ENCODE results near the gene FICD.
A peak's percentile ranks its signal among the peaks of the same experiment; 100 is the strongest.
"Not testable (repeated sequence)": the region's sequence is repeated elsewhere in the genome, so short reads cannot be mapped to it uniquely, and the experiment has no call there.

FICD gene

DNA sequence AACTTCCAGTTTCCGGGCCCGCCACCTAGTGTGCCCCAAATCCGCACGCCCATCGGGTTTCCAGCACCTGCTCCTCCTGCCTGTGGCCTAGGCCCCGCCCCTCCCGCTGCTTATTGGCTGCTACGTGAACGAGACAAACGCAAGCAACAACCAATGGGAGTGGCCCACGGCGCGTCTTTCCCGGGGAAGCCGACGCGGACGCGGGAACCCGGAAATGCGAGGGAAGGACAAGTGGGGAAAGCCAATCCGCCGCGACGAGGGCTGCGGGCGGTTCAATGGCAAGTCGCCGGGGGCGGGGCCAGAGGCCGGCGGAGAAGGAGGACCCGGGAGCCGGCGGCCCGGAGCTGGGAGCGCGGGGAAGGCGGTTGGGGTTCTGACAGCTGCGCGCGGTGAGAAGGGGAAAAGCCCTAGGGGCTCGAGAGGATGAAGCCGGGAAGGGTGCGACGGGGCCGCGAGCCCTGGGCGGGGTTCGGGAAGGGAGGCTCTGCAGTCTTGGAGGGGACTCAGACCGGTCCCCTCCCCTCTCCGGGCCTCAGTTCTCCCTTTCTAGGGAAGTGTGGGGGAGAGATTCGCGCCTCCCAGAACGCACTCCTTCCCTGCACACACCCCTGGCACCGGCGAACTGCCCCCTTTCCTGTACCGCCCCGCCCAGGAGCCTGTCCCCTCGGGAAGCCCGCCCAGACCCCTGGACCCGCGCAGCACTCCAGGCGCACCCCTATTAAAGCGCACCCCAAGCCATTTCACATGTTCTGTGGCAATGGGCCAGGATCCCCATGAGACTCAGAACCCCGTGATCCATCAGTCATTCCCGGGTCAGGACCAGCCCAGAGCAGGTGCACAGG is at the start of gene FICD:
FICD (plus strand) TSS at position 305 of the 842 bp plus-strand sequence. CDS start 1,696 bp downstream, outside the sequence.
- peak; percentile 99 for DNase-seq

DNA sequence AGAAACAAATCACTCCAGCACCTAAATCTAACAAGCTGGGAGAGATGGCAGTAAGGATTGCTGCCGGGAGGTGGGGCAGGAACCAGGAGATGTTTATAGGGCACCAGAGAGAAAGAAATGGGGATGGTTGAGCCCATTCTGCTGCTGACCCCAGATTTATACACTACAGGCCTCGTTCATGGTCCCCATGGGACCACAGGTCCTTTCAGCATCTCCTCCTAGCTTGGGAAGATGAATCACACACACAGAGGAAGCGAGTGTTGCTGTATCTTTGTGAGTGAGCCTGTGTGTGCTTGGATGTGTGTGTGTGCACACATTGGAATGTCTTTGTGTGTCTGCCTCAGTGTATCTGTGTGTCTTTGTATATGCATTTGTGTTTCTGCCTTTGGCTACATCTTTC is 49.7 kb upstream of the FICD start:
- DNase-seq: no peak

DNA sequence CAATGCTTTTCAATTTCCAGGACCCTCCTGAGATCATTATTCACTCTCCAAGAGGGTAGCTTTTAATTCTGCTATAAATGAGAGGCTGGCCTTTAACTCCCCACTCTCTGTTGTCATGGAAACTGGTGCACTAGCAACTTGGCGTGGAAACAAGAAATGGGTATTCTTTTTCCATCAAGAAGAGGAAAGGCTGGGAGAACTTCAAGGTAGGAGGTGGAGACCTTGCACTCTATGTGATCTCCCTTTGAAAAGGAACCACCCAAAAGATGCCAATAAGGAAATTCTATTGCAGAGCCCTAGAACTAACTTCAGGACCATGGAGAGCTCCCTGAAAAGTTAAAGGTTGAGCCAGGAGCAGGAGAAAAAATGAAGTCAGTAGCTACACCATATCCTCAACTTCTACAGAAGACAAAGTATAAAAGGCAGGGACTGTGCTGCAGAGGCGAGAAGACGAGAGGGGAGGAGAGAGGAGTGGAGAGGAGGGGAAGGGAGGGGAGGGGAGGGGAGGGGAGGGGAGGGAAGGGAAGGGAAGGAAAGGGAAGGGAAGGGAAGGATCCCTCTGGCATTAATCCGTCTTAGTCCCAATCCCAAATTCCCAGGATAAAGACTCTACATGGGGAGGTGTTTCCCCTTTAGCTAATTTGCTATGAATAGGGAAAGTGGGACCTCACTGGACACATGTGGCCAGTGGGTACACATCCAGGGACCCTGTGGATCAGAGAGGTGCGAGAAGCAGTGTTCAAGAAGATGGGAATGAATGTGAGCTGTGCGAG is 46.7 kb upstream of the FICD start:
- DNase-seq: no peak

DNA sequence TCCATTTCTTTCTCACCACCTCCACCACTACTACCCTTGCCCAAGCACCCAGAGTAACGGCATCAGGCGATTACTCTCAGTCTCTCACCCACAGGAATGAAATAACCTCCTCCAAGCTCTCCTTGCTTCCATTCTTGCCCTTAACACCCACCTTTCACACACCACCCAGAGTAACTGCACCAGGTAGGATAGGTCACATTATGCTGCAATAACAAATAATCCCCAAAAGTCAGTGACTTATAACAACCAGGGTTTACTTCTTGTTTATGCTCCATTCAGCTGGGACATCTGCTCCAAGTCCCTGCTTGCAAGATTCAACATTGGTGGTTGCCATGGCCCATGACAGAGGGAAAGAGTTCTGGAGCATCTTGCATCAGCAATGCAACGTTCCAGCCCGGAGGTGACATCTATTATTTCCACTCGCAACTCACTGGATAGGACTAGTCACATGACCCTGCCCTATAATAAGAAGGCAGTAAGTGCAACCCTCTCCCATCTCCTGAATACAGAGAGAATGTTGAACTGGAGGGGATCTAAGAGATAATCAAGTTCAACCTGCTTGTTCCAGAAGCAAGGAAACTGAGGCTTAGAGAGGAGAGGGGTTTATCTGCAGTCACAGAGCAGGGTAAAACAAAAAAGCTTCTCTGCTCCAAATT is 41.5 kb upstream of the FICD start:
- no peak for DNase-seq

DNA sequence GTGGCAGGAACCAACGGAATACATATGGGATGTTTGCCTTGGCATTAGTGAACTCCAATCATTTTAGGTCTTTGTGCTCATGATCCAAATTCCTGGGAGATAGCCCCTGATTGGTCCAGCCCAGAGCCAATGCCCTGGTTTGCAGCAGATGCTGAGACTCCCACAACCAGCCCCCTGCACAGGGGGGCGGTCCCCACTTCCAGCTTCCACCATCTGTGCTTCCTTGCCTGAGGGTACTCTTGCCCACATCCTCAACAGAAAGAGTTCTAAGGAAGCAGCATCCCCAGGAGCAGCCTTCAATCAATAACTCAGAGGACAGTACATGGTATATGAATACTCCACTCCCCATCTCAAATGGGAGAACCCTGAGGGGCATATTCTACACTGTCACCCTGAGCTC is 39.7 kb upstream of the FICD start:
- DNase-seq: no peak

DNA sequence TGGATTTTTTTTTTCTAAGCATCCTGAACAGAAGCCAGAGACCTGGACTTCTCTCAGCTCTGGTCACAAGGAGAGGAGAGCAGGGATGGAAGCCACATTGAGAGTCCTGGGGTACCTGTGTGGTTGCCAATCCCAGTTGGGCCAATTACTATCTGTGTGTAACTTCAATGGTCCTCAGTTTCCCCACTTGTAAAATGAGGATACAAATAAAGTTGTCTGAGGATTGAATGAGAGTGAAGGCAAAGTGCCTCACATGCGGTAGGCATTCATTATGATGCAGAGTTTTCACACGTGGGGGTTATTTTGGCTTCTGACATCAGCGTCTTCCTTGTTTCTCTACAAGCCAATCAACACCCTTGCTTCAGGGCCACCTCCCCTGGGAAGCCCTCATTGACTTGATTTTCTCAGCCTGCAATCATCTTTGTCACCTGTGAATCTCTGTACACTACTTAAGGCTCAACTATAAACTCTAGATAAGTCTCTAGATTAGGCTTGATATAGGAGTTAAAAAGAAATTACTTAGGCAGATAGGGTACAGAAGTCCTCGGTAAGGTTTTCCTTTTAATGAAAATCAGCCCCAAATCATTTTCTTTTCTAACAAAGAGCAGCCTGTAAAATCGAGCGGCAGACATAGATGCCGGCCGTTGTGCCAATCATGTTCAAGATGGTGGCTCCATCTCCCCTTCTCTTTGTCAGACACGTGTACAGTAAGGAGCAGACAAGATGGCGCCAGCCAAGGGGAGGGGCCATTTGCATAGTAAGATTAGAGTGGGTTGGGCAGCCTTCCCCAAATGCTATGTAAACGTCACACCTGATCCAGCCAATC is 37.8 kb upstream of the FICD start:
- DNase-seq: no peak

DNA sequence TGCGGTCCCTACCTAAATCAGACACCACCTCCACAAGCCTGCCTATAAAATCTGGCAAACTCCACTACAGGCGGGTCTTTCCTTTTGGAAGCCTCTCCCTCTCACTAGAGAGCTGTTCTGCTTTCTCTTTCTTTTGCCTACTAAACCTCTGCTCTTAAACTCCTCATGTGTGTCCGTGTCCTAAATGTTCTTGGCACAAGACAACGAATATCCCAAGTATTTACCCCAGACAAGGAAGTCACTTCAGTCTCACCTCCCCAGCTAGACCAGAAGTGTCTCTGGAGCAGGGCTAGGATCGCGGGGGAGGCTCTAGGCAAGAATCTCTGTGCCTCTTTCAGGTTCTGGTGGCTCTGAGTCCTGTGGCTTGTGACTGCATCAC is 37.2 kb upstream of the FICD start:
- no peak for DNase-seq

DNA sequence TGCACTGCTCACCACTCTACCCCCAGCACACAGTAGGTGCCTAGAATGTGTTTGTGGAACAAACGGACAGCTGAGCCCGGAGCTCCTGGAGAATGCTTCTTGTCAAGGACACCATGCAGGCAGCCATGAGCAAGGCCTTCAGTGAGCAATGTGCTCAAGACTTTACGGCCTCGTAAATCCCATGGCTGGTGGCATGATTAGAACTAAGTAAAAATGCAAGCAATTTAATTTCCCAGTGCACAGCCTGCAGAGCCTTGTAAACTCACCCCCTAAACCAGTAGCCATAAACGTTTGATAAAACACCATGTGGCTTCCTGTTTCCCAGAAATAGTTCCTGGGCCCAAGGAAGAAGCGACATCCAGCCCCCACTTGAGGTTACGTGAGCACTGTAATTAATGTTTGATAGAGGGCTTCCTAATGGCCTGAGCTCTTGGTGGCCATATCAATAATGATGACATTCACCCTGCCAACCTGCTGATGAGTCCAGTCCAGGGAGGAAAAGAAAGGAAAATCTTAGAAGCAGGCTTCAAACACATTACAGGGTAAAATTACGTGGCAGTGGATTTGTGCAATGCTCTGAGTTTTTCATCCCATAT is 36.4 kb upstream of the FICD start:
- DNase-seq: no peak

DNA sequence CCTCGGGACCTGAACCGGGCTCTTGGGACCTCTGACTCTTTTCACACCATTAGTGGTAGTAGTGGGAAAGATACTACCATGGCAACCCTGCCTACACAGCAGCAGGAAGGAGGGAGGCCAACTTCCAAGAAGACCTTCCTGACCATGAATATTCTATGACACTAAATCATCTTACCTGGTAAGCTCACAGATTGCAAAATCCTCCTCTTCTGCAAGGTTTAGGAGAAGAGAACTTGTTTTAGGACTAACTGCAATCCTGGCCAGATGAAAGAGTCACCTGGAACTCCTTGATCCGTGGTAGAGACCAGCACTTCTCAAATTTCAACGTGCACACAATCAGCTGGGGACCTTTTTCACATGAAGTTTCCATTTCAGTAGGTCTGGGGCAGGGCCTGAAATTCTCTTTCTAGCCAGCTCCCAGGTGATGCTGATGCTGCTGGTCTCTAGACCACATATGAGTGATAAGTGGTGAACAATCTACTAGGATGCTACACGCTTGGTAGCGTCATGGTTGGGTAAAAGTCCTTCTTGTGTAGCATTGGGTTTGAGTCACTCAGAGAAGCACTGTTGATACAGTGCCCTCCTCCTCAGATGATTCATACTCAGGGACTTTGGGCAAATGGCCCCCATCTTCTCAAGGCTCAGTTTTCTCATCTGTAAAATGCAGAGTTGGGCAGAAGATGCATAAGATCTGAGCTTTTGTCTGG is 35.6 kb upstream of the FICD start:
- DNase-seq: no peak

DNA sequence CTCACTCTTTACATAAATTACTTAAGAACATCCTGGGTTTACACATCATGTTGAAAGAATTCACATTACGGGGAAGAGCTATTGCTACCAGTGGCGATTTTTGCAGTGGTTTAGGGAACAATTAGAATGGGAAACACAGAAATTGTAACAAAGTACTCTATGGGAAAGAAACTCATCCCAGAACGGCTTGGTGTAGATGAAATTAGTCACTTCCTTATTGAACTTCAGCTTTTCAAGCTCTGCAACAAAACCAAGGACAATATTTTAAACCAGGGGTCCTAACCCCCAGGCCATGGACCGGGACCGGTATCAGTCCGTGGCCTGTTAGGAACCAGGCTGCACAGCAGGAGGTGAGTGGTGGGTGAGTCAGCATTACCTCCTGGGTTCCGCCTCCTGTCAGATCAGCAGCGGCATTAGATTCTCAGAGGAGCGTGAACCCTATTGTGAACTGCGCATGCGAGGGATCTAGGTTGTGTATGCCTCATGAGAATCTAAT is 32.3 kb upstream of the FICD start:
- DNase-seq: no peak

DNA sequence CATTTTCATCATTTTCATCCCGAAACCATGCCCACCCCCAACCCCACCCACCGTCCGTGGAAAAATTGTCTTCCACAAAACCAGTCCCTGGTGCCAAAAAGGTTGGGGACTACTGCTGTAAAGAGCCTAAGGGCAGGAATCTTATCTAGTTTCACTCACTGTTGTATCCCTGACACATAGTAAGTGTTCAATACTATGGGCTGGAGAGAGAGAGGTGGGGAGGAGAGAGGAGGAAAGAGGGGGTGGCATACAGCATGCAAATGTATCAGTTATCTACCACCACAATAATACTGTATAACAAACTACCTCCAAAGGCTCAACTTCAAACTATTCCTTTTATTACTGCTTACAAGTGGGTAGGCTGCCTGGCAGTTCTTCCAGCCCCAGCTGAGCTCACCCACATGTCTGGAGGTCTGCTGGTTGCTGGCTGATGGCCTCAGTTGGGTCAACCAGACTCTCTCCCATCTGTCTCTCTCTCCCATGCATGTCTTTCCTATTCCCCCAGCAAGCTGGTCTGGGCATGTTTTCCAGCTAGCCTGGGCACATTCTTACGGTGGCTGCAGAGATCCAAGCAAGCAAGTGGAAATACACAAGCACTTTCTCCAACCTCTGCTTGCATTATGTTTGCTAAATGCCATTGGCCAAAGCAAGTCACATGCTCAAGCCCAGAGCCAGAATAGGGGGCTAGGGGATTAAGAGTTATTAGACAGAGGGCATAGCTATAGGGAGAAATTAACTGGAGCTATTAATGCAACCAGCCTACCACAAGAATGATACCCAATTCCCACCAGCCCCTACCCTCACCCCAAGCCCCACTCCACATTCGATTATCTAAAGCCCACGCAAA is 31.6 kb upstream of the FICD start:
- no peak for DNase-seq

DNA sequence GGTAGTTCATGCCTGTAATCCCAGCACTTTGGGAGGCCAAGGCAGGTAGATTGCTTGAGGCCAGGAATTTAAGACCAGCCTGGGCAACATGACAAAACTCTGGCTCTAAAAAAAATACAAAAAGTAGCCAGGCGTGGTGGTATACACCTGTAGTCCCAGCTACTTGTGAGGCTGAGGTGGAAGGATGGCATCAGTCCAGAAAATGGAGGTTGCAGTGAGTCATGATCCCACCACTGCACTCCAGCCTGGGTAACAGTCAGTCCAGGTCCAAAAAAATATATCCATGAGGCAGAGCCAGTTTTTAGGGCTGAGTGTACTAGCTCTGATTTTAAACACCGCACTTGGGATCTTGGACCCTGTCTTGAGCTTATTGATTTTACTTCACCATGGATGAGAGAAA is 30.6 kb upstream of the FICD start:
- DNase-seq: no peak

DNA sequence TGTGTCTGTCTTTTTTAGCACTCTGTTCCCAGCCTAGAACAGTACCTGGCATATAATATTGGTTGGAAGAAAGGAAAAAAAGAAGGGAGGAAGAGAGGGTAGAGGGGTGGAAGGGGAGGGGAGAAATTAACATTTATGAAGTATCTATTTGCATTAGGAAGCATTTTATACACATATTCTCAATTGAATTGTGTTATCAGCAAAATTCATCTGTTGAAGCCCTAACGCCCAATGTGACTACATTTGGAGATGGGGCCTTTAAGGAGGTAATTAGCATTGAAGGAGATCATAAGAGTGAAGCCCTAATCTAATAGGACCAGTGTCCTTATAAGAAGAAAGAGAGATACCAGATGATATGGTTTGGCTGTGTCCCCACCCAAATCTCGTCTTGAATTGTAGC is 30.2 kb upstream of the FICD start:
- no peak for DNase-seq

DNA sequence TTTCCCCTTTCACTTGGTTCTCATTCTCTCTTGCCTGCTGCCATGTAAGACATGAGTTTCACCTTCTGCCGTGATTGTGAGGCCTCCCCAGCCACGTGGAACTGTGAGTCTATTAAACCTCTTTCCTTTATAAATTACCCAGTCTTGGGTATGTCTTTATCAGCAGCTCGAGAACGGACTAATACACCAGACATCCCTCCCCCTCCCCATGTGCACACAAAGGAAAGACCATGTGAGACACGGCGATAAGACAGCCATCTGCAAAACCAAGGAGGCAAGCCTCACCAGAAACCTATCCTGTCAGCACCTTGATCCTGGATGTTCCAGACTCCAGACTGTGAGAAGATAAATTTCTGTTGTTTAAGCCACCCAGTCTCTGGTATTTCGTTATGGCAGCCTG is 29.7 kb upstream of the FICD start:
- not testable (repeated sequence) for DNase-seq

DNA sequence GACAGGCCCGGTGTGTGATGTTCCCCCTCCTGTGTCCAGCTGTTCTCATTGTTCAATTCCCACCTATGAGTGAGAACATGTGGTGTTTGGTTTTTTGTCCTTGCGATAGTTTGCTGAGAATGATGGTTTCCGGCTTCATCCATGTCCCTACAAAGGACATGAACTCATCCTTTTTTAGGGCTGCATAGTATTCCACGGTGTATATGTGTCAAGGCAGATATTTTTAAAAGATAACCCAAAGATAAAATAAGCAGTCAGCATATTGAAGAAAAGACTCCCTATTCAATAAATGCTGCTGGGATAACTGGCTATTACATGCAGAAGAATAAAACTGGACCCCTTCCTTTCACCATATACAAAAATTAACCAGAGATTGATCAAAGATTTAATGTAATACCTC is 28.0 kb upstream of the FICD start:
- not testable (repeated sequence) for DNase-seq

DNA sequence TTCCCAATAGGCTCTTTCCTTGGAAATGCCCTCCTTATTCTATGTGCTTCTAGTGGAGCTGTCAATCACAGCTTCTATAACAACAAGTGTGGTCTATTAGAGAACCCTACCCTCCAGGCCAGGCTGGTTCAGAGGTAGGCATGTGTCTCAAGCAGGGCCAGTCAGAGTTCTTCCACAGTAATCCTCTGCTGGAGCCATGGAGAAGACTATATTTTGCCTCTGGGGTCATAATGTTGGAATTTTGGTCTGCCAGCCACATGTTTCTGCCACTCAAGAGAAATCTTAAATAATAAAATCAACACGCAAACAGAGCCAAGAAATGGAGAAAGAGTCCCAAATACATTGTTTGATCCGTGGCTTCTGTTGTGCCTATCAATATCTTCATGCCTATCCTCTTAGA is 23.8 kb upstream of the FICD start:
- DNase-seq: no peak

DNA sequence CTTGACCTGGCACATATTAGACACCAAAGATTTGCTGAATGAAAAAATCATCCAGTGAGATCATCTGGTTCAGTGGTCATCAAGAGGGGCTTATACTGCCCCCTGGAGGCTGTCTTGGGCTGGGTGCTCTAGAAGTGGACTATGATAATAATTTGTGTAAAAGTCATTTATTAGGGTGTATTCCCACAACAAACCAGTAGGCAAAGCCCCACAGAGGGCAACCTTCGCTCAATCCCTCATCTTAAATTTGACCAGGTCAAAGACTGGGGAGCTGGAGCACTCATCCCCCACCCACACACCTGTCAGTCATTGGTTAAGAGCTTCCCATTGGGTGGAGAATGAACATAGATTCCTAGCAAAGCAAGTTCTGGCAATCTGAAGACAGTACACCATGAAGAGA is 20.0 kb upstream of the FICD start:
- no peak for DNase-seq

DNA sequence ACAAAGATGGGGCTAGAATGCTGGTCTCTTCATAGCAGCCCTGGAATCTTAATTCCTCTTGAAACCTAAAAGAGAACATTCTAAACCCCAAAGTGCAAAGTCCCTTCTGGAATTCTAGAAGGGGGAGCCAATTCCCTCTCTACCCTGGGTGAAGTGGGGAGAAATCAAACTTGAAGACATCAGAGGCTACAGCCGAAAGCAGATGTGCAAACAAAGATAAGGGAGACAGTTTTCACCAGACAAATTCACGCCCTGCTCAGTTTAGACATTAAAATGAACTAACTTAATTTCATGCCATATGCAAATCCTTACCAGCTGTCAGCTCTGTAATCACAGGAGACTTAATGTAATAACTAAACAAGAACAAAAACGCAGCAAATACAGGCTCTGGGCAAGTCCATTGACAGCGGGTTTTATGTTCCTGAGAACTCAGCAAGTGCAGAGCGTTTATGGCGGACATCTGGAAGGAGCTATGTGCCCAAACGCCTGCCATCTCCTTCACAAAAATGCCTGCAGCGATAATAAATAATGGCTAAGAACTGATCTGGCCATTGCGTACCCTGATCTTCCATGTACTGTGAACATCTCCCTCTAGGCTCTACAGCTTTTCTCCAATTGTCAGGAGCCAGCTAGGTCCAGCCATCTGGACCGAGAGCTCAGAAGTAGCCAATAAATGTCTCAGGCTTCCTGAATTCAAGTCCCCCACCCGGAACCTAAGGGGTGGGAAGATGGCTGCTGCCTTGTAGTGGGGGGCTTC is 19.1 kb upstream of the FICD start:
- DNase-seq: no peak

DNA sequence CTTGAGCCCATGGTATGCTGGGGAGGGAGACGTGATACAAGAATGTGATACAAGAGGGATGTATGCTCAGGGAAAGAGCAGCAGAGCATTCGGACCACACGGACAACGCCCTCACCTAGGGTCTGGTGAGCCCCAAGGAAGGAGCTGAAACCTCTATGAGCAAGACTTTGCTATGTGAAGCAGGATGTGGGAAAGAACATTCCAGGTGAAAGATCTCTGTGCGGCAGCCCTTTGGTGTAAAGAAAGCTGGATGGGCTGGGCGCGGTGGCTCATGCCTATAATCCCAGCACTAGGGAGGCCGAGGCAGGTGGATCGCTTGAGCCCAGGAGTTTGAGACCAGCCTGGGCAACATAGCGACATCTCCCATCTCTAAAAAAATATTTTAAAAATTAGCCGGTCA is 16.9 kb upstream of the FICD start:
- DNase-seq: no peak

DNA sequence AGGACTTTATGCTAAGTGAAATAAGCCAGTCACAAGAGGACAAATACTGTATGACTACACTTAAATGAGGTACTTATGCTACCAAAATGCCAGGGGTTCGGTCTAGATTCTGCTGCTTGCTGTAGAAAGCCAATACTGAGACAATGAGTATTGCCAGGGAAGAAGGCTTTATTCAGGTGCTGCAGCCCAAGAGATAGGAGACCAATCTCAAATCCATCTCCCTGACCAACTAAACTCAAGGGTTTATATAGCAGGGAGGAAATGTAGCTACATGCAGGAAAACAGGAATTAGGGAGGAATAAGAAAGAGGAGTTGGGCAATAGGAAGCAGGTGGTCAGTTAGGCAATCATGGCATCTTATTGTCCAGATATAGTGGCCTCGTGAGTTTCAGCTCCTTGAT is 12.2 kb upstream of the FICD start:
- DNase-seq: no peak

All from stimulated activated CD4-positive, alpha-beta T cell treated with anti-CD3 and anti-CD28 coated beads, Interleukin-4, amount 100 ng/mL, for 4 hours (primary cell).